ENCODE measurements around the gene ENDOV.
A peak's percentile ranks its signal among the peaks of the same experiment; 100 is the strongest.
"Not testable (repeated sequence)": the region's sequence is repeated elsewhere in the genome, so short reads cannot be mapped to it uniquely, and the experiment has no call there.

Gene ENDOV

DNA sequence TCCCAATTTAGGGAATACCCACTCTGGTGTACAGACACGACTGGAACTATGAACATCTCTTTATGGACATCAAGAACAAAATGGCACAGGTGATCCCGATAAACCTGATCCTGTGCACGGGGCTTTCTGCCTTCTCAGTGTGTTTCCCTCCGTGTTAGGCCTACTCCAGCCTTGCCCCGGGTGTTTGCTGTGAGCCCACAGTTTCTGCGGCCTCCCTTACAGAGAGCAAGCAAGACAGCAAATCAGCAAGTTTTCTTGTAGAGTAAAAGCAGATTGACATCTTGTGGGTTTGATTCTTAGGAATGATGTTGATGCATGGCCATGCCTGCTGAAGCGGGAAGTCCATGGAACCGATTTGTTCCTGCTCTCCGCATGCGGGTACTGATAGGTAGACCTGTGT, 26.4 kb upstream of the ENDOV start:
- DNase-seq (ENCODE audit: low spot score), result no peak

DNA sequence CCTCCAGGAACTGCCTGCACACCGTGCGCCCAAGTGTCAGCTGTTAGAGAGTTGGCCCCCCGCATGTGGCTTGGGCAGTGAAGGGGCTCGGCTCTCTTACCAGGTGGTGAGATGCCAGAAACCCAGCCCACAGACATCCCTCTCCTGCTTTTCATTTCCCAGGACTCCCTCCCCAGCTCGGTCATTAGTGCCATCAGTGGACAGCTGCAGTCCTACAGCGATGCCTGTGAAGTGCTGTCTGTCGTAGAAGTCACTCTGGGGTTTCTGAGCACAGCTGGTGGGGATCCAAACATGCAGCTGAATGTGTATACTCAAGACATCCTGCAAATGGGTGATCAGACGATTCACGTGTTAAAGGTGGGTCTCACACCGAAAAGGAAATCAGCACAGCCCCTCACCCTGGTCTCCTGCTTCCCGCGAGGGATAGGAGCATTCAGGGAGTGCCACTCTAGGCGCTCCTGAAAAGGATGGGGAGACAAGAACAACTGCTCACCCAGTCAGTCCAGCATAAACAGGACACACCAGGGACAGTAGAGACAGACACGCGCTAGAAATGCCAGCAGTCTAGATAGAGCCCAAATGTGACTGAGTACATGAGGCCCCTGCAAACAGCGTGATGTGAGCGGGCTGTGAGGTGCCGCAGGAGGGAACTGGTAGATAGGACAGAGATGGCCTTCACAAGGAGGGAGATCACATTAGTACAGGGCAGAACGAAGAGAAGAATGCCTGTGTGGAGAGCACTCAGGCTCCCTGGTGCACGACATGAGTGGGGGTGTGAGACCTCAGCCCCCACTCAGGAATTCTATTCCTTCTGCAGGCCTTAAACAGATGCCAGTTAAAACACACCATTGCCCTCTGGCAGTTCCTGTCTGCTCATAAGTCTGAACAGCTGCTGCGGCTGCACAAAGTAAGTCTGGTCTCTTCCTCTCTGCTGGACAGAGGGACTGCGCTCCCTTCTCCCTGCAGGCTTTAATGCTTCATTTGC, 25.7 kb upstream of the ENDOV start:
- DNase-seq (ENCODE audit: low spot score), result no peak

DNA sequence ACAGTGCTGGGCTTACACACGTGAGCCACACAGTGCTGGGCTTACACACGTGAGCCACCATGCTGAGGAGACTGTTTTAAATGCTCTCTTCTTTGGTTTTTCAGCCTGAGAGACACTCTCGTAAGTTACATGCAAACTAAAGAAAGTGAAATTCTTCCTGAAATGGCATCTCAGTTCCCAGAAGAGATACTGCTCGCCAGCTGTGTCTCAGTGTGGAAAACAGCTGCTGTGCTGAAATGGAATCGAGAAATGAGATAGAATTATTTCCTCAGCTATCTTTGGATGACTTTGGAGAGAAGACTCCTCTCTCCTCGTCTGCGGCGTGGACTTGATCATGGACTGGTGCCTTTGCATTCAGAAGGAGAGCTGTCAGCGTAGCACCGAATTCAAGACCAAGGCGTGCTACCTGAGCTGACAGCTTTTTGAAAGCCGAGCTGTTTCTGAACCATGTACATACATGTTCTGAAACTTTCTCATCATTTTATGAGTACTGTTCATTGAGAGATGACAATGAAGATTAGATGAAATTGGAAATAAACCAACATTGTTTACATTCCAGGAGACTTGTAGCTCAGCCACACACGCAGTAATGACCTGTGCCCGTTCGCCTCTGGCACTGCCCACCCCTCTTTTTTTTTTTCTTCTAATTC, 21.6 kb upstream of the ENDOV start:
- no peak for DNase-seq (ENCODE audit: low spot score)

DNA sequence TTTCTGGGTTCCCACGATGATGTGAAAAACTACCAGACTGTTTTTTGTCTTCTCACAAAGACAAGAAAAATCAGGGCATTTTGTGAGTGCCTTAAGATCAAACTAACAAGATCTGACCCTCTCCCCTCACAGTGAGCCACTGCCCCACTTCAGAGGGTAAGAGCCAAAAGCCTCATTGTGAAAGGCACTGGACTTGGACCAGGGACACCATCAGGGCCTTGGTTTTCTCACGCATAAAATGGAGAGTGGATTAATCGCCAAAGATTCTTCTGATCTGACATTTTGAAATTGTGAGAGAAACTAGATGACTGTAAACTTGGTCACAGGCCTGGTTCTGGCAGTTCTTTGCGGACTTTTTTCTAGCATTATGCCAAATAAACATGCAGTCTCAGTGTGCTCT, 21.0 kb upstream of the ENDOV start:
- no peak for DNase-seq (ENCODE audit: low spot score)

DNA sequence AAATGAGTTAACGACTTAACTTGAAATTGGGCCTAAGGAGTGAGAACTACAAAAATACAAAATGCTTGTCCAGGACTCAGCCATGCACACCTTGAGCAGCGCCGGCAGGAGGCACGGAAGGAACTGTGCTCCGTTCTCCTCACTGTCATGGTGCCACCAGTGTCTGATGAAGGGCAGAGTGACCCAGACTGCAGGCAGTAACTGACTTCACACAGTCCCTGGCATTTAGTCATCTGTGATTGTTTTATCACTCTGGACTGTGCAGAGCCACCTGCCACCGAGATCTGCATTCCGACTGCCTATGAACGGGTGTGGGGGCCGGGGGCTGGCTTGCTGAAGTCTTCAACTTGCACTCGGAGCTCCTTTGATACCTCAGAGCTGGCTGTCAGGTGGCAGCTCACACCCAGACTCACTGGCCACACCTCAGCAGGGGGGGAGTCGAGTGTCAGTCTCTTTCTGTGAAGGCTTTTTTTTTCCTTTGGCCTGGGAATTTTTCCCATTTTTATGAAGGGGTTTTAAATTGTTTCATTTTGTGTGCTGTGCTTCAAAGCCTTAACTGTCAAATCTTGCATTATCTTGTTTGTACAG, 20.2 kb upstream of the ENDOV start:
- DNase-seq (ENCODE audit: low spot score), result no peak

DNA sequence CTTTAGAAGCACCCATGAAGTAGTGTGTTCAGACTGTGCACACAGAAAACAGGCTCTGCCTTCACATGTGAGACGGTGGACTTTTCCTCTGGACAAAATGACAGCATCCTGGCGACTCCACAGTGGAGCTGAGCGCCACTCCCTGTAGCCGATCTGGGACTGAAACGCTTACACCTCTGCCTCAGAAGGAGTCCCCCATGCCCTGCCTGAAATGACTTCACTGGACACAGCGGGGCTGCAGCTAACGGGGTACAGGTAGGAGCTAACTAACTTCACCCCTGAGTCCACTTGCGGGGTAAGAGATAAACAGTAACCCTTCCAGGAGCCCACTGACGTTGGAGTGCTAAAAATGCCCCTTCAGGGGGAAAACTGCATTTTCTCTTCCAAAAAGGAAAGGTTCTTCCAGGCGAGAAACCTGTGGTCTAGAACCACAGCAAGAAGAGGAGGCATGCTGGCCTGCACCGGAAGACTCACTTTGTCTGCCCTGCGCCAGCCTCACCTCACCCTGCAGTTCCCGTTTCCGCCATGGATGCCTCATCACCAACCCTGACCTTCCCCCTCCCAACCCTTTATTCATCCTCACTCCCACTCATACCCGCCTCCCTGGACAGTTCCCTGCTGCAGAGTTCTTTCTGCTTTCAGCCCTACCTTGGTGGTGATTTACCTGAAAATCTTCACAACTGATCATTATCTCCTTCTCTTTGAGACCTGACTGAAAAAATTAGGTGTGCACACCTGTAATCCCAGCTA, 19.4 kb upstream of the ENDOV start:
- no peak for DNase-seq (ENCODE audit: low spot score)

DNA sequence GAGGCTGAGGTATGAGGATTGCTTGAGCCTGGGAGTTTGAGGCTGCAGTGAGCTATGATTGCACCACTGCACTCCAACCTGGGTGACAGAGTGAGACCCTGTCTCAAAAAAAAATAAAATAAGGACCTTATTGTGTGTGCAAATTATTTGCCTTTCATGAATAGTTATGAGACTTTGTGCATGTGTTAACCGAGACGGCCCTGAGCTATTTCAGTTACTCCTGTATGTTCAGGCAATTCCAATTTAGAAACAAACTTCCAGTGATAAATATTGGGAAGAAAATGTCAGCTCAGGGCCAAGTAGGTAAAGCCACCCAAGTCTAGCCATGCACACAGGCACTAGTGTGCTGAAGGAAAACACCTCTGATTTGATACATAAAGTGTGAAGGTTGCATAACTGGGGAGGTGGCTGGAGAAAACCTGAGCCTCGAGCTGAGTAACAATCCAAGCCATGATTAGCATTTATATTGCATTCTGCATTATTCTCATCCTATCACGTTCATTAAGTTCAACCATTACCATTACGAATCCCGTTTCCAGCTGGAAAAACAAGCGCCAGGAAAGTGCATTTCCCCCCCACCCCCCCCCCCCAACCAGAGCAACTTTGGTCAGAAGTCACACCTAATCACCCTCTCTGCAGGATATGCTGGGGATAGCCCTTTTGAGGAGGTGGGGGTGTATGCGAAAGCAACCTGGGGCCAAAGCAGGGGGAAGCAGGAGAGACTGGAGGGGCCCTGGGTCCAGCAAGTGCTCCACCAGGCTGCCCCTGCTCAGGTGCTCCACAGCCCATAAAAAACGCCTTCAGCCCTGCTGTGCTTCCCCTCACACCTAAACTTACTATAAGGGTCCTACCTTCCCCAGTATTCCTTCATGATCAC, 18.6 kb upstream of the ENDOV start:
- DNase-seq (ENCODE audit: low spot score), result no peak

DNA sequence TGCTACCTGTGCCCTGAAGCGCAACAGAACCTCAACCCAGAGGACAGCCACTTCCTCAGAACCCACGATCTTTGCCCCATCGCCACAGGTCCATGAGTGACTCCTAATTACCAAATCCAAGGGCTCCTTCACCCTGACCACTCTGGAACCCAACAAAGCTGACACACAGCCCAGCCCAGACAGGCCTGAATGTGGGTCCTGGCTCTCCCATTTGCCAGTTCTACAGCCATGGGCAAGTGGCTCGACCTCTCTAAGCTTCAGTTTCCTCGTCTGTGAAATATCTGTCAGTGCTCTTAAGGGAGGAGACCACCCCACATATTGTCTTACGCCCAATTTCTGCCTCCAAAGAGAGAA, 18.0 kb upstream of the ENDOV start:
- DNase-seq (ENCODE audit: low spot score), result no peak

DNA sequence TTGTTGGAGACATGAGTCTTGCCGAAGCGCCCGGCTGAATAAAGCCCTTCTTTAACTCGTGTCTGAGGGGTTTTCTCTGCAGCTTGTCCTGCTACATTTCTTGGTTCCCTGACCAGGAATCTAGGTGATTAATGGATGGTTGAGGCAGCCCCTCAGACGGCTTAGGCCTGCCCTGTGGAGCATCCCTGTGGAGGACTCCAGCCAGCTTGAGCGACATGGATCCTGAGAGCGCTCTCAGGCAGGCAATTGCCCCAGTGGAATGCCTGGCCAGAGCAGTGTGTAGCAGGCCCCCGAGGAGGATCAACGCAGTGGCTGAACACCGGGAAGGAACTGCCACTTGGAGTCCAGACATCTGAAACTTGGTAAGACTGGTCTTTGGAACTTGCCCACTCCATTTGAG, 17.3 kb upstream of the ENDOV start:
- DNase-seq (ENCODE audit: low spot score), result no peak

DNA sequence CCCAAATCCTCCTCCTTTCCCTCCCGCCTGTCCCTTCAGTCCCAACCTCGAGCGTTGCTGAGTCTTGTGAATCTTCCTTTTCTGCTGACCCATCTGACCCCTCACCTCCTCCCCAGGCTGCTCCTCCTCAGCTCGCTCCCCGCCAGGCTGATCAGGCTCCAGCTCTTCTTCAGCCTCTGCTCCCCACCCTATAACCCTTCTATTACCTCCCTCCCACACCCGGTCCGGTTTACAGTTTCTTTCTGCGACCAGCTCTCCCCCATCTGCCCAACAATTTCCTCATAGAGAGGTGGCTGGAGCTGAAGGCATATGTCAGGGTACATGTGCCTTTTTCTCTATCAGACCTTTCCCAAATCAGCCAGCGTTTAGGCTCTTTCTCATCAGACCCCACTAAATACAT, 13.9 kb upstream of the ENDOV start:
- not testable (repeated sequence) for DNase-seq (ENCODE audit: low spot score)

DNA sequence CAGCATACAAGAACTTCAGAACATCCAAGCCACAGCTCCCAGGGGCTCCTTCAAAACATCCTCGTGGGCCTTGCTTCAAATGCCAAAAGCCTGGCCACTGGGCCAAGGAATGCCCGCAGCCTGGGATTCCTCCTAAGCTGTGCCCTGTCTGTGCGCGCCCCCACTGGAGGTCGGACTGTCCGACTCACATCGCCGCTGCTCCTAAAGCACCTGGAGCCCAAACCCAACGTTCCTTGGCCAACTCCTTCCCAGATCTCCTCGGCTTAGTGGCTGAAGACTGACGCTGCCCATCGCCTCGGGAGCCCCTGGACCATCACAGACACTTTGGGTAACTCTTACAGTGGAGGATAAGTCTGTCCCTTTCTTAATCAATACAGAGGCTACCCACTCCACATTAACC, 12.9 kb upstream of the ENDOV start:
- not testable (repeated sequence) for DNase-seq (ENCODE audit: low spot score)

DNA sequence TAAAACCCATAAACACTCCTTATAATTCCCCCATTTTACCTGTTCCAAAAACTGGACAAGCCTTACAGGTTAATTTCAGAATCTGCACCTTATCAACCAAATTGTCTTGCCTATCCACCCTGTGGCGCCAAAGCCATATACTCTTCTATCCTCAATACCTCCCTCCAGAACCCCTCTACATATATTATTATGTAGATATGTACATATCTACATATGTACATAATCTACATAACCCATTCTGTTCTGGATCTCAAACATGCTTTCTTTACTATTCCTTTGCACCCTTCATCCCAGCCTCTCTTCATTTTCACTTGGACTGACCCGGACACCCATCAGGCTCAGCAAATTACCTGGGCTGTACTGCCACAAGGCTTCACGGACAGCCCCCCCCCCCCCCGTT, 12.0 kb upstream of the ENDOV start:
- DNase-seq (ENCODE audit: low spot score), result no peak

DNA sequence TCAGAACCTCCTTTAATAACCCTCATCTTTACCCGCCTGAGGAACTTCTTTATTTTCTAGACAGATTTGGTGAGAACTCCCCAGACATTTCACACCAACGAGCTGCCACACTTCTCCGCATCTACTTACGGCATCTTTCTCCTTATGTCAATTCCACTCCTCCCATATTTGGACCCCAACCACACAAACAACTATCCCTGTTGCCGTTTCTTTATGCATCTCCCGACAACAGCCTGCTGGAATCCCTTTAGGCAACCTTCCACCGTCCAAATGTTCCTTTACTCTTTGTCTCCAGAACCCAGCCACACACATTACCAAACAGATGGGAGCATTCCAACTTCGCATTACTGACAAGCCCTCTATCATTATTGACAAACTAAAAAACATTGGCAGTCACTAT, 8.8 kb upstream of the ENDOV start:
- DNase-seq (ENCODE audit: low spot score), result no peak

DNA sequence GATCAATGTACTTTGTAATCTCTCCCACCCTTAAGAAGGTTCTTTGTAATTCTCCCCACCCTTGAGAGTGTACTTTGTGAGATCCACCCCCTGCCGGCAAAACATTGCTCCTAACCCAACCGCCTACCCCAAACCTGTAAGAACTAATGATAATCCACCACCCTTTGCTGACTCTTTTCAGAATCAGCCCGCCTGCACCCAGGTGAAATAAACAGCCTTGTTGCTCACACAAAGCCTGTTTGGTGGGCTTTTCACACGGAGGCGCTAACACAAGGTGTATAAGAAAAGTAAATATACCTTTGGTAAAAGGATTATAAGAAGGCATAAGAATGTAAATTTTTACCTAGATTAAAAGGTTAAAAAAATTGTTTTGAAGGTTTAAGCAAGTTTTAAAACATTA, 7.0 kb upstream of the ENDOV start:
- not testable (repeated sequence) for DNase-seq (ENCODE audit: low spot score)

DNA sequence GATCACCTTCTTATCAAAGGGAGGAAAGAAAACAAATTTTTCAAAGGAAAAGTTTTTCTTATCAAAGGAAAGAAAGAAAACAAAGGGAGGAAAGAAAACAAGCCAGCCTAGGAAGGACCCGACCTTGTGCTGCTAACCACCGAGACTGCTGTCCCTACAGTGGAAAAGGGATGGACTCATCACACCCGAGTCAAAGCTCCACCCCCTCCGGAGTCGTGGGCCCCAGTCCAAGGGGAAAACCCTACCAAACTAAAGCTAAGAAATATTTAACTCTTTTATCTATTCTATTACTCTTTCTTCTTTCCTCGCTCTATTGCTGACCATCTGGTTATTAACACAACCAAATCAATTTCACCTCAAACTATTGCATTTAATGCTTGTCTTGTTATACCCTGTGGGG, 6.1 kb upstream of the ENDOV start:
- DNase-seq (ENCODE audit: low spot score), result no peak

DNA sequence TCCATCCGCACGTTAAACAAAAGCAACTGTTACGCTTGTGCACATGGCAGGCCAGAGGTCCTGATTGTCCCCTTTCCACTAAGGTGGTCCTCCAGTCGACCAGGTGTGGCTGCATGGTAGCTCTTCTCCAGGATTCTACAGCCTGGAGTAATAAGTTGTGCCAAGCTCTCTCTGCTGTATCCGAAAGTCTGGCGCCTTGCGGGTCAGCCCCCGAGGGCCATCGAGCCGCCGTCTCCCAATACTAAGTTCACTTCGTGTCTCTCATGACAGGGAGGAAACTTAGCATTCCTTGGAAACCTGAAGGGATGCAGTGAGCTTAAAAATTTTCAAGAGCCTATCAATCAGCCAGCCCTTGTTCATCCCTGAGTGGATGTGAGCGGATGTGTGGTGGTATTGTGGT, 5.3 kb upstream of the ENDOV start:
- no peak for DNase-seq (ENCODE audit: low spot score)

DNA sequence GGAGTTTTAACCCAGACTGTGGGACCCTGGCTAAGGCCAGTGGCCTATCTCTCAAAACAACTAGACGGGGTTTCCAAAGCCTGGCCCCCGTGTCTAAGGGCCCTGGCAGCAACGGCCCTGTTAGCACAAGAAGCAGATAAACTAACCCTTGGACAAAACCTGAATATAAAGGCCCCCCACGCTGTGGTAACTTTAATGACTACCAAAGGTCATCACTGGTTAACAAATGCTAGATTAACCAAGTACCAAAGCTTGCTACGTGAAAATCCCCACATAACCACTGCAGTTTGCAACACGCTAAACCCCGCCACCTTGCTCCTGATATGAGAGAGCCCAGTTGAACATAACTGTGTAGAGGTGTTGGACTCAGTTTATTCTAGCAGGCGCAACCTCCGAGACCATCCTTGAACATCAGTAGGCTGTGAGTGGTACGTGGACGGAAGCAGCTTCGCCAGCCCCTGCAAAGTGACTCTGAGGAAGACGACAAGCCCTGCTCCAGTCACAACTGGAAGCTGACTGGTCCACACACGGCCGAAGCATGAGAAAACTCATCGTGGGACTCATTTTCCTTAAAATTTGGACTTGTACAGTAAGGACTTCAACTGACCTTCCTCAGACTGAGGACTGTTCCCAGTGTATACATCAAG, 4.4 kb upstream of the ENDOV start:
- DNase-seq (ENCODE audit: low spot score), result not testable (repeated sequence)

DNA sequence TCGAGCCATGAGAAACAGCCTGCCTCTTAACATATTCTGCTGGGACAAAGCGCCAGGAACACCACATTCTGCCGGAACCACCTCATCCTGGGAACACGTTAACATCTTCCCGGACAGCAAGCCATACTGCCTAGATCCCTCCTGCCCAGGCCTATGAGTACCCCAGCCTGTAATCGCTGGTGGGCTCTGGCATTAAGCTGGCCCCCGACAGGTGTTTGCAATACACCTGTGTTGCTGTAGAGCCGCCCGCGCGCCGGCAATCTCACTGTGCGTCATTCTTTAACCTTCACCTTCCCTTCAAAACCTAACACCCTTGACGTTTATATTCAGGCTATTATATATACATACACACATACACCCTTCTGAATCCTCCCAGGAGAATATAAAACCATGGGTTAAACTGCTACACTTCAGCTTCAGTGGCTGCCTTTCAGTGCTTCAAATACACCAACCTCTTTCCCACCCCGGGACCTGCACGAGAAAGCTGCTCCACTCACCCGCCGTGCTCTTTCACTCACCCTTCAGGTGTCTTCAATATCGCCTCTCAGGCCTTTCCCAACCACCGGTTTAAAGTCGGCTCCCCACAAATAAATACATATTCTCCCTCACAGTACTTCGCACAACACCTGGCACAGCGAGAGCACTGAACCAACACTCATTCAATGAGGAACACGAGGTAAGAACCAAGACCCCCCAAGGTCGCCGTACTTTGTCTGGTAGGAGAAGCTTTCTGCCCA, 1.0 kb upstream of the ENDOV start:
- no peak for DNase-seq (ENCODE audit: low spot score)

DNA sequence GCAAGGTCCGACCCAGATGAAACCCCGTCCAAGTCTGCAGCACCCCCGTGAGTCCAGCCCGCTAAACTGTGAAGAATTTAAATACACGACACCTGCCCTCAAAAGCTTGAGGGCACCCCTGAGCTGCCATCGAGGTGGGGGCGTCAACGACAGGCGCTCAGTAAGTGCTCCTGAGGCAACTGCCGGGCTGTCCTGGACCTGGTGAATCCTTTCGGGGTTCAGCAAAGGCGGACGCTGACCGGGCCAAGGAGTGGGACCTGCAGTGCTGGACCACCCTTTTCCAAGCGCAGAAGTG, 512 bp upstream of the ENDOV start:
- DNase-seq (ENCODE audit: low spot score), result peak; percentile 8

DNA sequence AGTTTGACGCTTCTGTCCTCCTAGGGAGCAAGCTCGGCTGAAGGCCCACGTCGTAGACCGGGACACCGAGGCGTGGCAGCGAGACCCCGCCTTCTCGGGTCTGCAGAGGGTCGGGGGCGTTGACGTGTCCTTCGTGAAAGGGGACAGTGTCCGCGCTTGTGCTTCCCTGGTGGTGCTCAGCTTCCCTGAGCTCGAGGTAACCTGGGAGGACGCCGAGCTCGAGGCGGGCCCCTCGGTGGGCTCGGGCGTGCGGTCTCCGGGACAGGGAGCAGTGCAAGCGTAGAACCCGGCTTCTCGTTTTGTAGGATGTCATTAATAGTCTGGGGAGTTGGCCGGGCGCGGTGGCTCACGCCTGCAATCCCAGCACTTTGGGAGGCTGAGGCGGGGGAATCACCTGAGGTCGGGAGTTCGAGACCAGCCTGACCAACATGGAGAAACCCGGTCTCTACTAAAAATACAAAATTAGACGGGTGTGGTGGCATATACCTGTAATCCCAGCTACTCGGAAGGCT, 715 bp downstream of the ENDOV start:
- no peak for DNase-seq (ENCODE audit: low spot score)

Data from globus pallidus (tissue), 1 donor.